PC-3 (cell line): Measurements from ENCODE around the gene SRGAP3.

Source experiments
- CTCF ChIP-seq: fragments of 300-600 bp; sonication (generic); conservative IDR thresholded peaks from 2 replicates; pipeline ENCODE4 v1.5.1; 2017; ENCODE audit warnings: antibody characterized with exemption, low read depth, mild to moderate bottlenecking, low read length
- EZH2 ChIP-seq: fragments of 300-600 bp; sonication (generic); IDR thresholded peaks from one replicate; pipeline ENCODE4 v1.6.1; 2017; ENCODE audit warnings: antibody characterized with exemption, mild to moderate bottlenecking, low read length; ENCODE audit not compliant: unreplicated experiment

DNA sequence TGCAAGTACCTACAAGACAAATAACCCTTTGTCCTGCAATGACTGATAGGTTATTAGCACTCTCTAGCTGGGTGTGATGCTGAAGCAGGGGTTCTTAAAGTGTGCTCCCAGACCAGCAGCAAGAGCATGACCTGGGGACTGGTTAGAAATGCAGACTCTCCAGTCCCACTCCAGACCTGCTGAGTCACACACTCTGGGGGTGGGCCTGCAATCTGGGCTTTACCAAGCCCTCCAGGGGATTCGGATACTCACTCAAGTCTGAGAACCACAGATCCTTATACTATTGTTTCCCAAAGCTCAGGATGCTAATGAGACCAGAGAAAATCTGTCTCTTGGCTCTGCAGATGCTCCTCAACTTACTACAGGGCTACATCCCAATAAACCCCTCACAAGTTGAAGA, 144.0 kb downstream of the SRGAP3 start:
- TF ChIP-seq CTCF: no peak
- no peak for TF ChIP-seq EZH2
